MCF 10A (cell line): Measurements from ENCODE around the gene OBSCN. TPM values are rescaled to one million over a fixed set of nuclear protein-coding genes. Genes with fewer than 3 reads are reported as not detected.

Experiments used
- BruUV-seq: library from RNA; stranded (reverse); fragments of 400-500 nt; replicated peaks from 2 replicates; lab custom pipeline; 2021; lab: Mats Ljungman, UMichigan
- CTCF ChIA-PET: fragments of 300-600 bp; sonication (Branson Sonifier 250); formaldehyde crosslinking; extraction: SDS; loops from one replicate; lab custom pipeline; 2021; ENCODE audit warnings: antibody characterized with exemption, inconsistent platforms; lab: Yijun Ruan, JAX
- POLR2A ChIA-PET: fragments of 300-600, 350-650 bp; sonication (Branson Sonifier 250); formaldehyde crosslinking; extraction: SDS; loops from one replicate; lab custom pipeline; 2020; ENCODE audit warnings: antibody characterized with exemption, inconsistent platforms; lab: Yijun Ruan, JAX
- DNase-seq: peaks from one replicate; pipeline ENCODE4 v3.0.0-alpha.2; 2018; ENCODE audit not compliant: unreplicated experiment
- H3K27ac Mint-ChIP-seq: one replicate; pipeline ENCODE4 v1.8.0; 2022; ENCODE audit warnings: mild to moderate bottlenecking, low read depth, mixed read lengths; ENCODE audit not compliant: unreplicated experiment
- H3K27me3 Mint-ChIP-seq: one replicate; pipeline ENCODE4 v1.8.0; 2022; ENCODE audit warnings: mixed read lengths; ENCODE audit not compliant: insufficient read depth, unreplicated experiment
- H3K36me3 Mint-ChIP-seq: one replicate; pipeline ENCODE4 v1.8.0; 2022; ENCODE audit warnings: mild to moderate bottlenecking, moderate library complexity, mixed read lengths; ENCODE audit not compliant: insufficient read depth, unreplicated experiment
- H3K4me1 Mint-ChIP-seq: one replicate; pipeline ENCODE4 v1.8.0; 2022; ENCODE audit warnings: mixed read lengths; ENCODE audit not compliant: insufficient read depth, unreplicated experiment
- H3K4me3 Mint-ChIP-seq: one replicate; pipeline ENCODE4 v1.8.0; 2022; ENCODE audit warnings: mild to moderate bottlenecking, moderate library complexity, mixed read lengths; ENCODE audit not compliant: unreplicated experiment
- H3K9me3 Mint-ChIP-seq: one replicate; pipeline ENCODE4 v1.8.0; 2022; ENCODE audit warnings: mixed read lengths; ENCODE audit not compliant: unreplicated experiment
- intact Hi-C: fragments of 100-400 bp; cut with micrococcal nuclease; formaldehyde crosslinking; loops from 2 replicates; pipeline ENCODE4 v1.14.1; 2022
- total RNA-seq: library from RNA; stranded (reverse); gene quantifications from 2 replicates; pipeline ENCODE4 v1.2.3, GENCODE V29; 2022
- TF ChIP-seq, protein P1 (sequence below): fragments of 200-600 bp; IDR thresholded peaks from one replicate; pipeline ENCODE4 v1.8.0; 2022; ENCODE audit warnings: antibody characterized with exemption, mild to moderate bottlenecking; ENCODE audit not compliant: unreplicated experiment

OBSCN gene
- total RNA-seq, 1 experiment from 2014 or later = 22.6 TPM

DNA sequence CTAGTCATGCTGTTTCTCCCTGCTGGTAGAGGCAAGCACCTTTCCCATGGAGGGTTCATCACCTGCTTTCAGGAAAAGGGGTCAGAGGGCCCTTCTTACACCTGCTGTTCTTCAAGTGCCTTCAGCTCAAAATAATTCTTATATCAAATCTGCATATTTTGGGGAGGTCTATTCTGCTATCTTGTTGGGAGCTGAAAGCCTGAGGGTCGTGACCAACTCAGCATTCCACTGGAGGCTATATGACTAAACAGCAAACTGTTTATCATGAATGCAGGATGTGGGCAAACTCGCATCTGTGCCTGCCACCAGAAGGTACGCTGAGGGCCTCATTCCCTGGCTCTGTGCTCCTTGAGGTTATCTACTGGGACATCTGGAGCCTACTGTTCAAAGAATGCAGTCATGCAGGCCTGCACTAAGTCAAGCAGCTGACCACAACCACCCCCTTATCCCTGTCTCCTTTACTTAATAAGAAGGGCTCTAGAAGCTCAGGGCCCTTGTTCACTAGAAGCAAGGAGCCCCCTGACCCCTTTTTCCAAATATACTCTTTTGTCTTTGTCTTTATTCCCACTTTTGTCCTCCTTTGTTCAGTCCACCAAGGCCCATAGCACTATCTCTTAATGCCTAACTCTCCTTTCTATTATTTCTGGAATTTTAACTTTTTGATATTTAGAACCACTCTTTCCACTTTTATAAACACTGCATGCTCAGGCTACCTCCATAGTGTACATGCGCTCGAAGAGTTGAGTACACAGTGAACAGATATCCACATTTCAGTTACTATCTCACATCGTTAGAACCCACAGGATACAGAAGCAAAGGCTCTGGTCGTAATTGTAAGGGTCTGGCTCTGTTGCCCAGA is 213.4 kb downstream of the OBSCN start:
- Mint-ChIP-seq H3K9me3 (peaks cover 7% of the 10 kb centered on the region), H3K4me3 (no peak overlapping the region), H3K4me1 (no peaks in the 10 kb centered on the region), H3K27ac (no peak overlapping the region), H3K27me3 (no peaks in the 10 kb centered on the region), H3K36me3 (no peaks in the 10 kb centered on the region)
- DNase-seq = no peak
- CTCF ChIA-PET = interaction anchor here (1.0 to 1.4 kb wide), 2 partner anchors 11 to 207 kb away, joined by 3 to 7 read pairs; no protein-coding TSS in a partner anchor
- no TSS peak for BruUV-seq
- POLR2A ChIA-PET = interaction anchor here (0.5 to 6.0 kb wide), 4 partner anchors 9 to 308 kb away, joined by 3 to 38 read pairs (median 3); partner anchors contain the start of gene TRIM11
- TF ChIP-seq, protein P1, sequence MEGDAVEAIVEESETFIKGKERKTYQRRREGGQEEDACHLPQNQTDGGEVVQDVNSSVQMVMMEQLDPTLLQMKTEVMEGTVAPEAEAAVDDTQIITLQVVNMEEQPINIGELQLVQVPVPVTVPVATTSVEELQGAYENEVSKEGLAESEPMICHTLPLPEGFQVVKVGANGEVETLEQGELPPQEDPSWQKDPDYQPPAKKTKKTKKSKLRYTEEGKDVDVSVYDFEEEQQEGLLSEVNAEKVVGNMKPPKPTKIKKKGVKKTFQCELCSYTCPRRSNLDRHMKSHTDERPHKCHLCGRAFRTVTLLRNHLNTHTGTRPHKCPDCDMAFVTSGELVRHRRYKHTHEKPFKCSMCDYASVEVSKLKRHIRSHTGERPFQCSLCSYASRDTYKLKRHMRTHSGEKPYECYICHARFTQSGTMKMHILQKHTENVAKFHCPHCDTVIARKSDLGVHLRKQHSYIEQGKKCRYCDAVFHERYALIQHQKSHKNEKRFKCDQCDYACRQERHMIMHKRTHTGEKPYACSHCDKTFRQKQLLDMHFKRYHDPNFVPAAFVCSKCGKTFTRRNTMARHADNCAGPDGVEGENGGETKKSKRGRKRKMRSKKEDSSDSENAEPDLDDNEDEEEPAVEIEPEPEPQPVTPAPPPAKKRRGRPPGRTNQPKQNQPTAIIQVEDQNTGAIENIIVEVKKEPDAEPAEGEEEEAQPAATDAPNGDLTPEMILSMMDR = no peak
- intact Hi-C loops = no loop called here

DNA sequence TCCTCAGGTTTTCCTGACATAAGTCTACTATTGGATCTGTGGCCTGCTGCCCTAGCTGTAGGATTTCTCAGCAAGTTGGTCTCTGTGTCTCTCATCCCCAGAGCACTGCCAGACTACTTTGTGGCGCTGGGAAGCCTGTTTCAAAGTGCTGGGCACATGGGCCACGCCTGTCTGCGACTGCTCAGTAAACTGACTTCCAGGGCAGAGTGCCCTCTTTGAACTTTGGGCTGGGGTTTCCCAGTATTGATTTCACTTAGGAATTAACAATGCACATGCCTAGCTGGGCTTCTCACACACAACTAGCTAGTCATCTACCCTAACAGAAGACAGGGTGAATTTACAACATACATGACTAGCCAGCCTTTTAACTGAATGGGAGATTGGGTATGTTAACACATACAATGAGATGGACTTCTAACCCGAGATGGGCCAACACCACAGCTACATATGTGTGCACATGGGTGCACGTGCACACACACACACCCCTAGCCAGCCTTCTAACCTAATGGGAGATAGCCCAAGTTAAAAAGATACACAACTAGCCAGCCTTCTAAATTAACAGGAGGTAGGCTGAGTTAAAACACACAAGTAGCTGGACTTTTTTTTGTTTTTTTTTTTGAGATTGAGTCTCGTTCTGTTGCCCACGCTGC is 215.7 kb downstream of the OBSCN start:
- H3K4me1 Mint-ChIP-seq = no peaks in the 10 kb centered on the region
- no peak for DNase-seq
- ChIA-PET POLR2A (interaction anchor here (0.7 to 6.0 kb wide), 5 partner anchors 9 to 24 kb away, joined by 3 to 38 read pairs (median 7); partner anchors contain the start of gene TRIM11), CTCF (interaction anchor here (0.6 to 1.5 kb wide), 6 partner anchors 31 to 975 kb away, joined by 3 to 5 read pairs (median 3); no protein-coding TSS in a partner anchor)
- peaks cover 7% of the 10 kb centered on the region for H3K9me3 Mint-ChIP-seq
- no peak overlapping the region for H3K27ac Mint-ChIP-seq
- BruUV-seq = no TSS peak
- H3K27me3 Mint-ChIP-seq = peaks cover 15% of the 10 kb centered on the region
- no peak overlapping the region for H3K4me3 Mint-ChIP-seq
- H3K36me3 Mint-ChIP-seq = no peaks in the 10 kb centered on the region
- TF ChIP-seq, protein P1 = no peak
- intact Hi-C loops = no loop called here

DNA sequence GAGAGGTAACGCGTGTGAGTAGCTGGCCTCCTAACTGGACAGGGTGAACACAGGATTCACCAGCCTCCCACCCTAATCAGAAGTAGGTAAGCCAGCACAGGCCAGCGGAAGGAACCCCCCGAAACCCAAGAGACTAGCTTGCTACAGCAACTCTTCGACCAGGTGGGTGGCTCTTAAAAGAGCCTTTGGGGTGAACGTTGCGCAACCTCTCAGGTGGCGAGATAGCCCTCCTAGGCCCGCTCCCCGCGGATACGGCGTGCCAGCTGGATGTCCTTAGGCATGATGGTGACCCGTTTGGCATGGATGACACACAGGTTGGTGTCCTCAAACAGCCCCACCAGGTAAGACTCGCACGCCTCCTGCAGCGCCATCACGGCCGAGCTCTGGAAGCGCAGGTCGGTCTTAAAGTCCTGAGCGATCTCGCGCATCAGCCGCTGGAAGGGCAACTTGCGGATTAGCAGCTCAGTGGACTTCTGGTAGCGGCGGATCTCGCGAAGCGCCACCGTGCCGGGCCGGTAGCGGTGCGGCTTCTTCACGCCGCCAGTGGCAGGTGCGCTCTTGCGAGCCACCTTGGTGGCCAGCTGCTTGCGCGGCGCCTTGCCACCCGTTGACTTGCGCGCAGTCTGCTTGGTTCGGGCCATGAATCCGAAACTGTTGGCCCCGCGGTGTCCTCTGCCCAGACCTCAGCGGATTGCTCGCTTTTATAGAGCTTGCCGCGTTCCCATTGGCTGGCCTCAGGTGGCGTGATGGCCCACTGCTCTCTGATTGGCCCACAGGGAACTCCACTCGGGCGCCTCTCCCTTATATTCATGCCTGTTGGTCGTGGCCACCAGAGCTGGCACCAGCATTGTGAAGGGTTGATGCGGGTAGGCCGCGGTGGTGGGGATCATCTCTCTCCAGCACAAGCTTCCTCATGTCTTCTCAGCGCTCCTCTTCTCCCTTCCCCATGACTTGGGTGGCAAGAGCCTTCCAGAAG is 217.1 kb downstream of the OBSCN start:
- Mint-ChIP-seq H3K9me3 (peaks cover 7% of the 10 kb centered on the region), H3K27ac (no peak overlapping the region), H3K27me3 (peaks cover 28% of the 10 kb centered on the region), H3K36me3 (no peaks in the 10 kb centered on the region), H3K4me3 (no peak overlapping the region), H3K4me1 (no peaks in the 10 kb centered on the region)
- intact Hi-C loops = no loop called here
- TF ChIP-seq, protein P1 = no peak
- ChIA-PET CTCF (interaction anchor here (0.6 to 1.5 kb wide), 2 partner anchors 30 to 208 kb away, joined by 3 to 5 read pairs; no protein-coding TSS in a partner anchor), POLR2A (interaction anchor here (0.7 to 1.5 kb wide), 3 partner anchors 7 to 31 kb away, joined by 4 to 7 read pairs (median 5); no protein-coding TSS in a partner anchor)
- DNase-seq = no peak
- no TSS peak for BruUV-seq
